SK-N-SH (cell line): ENCODE data around the gene ANK2. TPM values are rescaled to one million over a fixed set of nuclear protein-coding genes. Genes with fewer than 3 reads are reported as not detected.

Source experiments
- CTCF ChIA-PET: fragments of 300-600, 350-600 bp; formaldehyde crosslinking; extraction: SDS; loops from one replicate; lab custom pipeline; 2021; lab: Yijun Ruan, JAX
- POLR2A ChIA-PET: fragments of 350-600 bp; sonication (Branson Sonifier 250); formaldehyde crosslinking; extraction: SDS; loops from one replicate; lab custom pipeline; 2020; ENCODE audit warnings: antibody characterized with exemption, inconsistent platforms; lab: Yijun Ruan, JAX
- DNase-seq: peaks from one replicate; pipeline ENCODE4 v3.0.0; 2012
- H2AFZ ChIP-seq: fragments of 200-600 bp; sonication (generic); 2 replicates; pipeline ENCODE4 v1.8.1; 2016; ENCODE audit warnings: antibody characterized with exemption, mild to moderate bottlenecking, low read depth
- H3F3A ChIP-seq: fragments of 200-600 bp; sonication (generic); replicated peaks from 2 replicates; pipeline ENCODE3; 2016; ENCODE audit warnings: antibody characterized with exemption, mild to moderate bottlenecking; ENCODE audit not compliant: insufficient read depth
- H3K27ac ChIP-seq, 2 experiments: fragments of 200-500 bp in 1 of 2; fragments of 200-600 bp in 1 of 2; sonication (Bioruptor generic) in 1 of 2; sonication (generic), shearing (Covaris generic) in 1 of 2; 2 replicates each; pipeline versions ENCODE4 v1.5.1 to v1.6.1; 2014 to 2016; ENCODE audit warnings: low read depth in 2 of 2, inconsistent platforms in 1 of 2, low read length in 1 of 2, mild to moderate bottlenecking in 1 of 2, mixed read lengths in 1 of 2
- H3K27me3 ChIP-seq: fragments of 200-600 bp; sonication (generic), shearing (Covaris generic); 2 replicates; pipeline ENCODE4 v1.6.1; 2016; ENCODE audit warnings: mixed run types; ENCODE audit not compliant: insufficient read depth
- H3K36me3 ChIP-seq, 2 experiments: fragments of 200-500 bp in 1 of 2; fragments of 200-600 bp in 1 of 2; sonication (Bioruptor generic) in 1 of 2; sonication (generic) in 1 of 2; replicated peaks in 1 of 2; 2 replicates each; pipeline versions ENCODE3 to v1.5.1; 2014 to 2016; ENCODE audit warnings: low read length in 1 of 2, mild to moderate bottlenecking in 1 of 2; ENCODE audit not compliant: insufficient read depth in 2 of 2, control insufficient read depth in 1 of 2
- H3K4me1 ChIP-seq, 2 experiments: fragments of 200-500 bp in 1 of 2; fragments of 200-600 bp in 1 of 2; sonication (Bioruptor generic) in 1 of 2; sonication (generic), shearing (Covaris generic) in 1 of 2; 2 replicates each; pipeline versions ENCODE4 v1.5.1 to v1.6.1; 2014 to 2016; ENCODE audit warnings: low read depth in 1 of 2, low read length in 1 of 2, mixed run types in 1 of 2; ENCODE audit not compliant: insufficient read depth in 2 of 2, control insufficient read depth in 1 of 2
- H3K4me2 ChIP-seq: fragments of 200-600 bp; sonication (generic), shearing (Covaris generic); 2 replicates; pipeline ENCODE4 v1.6.1; 2017; ENCODE audit warnings: mixed run types
- H3K4me3 ChIP-seq, 2 experiments: fragments of 200-500 bp in 1 of 2; fragments of 200-600 bp in 1 of 2; sonication (Bioruptor generic) in 1 of 2; sonication (generic), shearing (Covaris generic) in 1 of 2; 2 replicates each; pipeline versions ENCODE4 v1.5.1 to v1.8.1; 2014 to 2016; ENCODE audit warnings: low read depth in 2 of 2, inconsistent platforms in 1 of 2, low read length in 1 of 2, mild to moderate bottlenecking in 1 of 2, mixed read lengths in 1 of 2, moderate library complexity in 1 of 2
- H3K79me2 ChIP-seq: fragments of 200-600 bp; sonication (generic); 2 replicates; pipeline ENCODE4 v1.8.1; 2017; ENCODE audit warnings: mild to moderate bottlenecking; ENCODE audit not compliant: insufficient read depth
- H3K9ac ChIP-seq: fragments of 200-600 bp; sonication (generic); 2 replicates; pipeline ENCODE4 v1.6.1; 2017; ENCODE audit warnings: mixed run types
- H3K9me2 ChIP-seq: fragments of 200-600 bp; sonication (generic); 2 replicates; pipeline ENCODE4 v1.6.1; 2017; ENCODE audit warnings: mixed run types
- H3K9me3 ChIP-seq: fragments of 200-600 bp; sonication (generic); 2 replicates; pipeline ENCODE4 v1.6.1; 2017; ENCODE audit warnings: mixed run types, mild to moderate bottlenecking, moderate library complexity
- H4K20me1 ChIP-seq: fragments of 200-600 bp; sonication (generic); 2 replicates; pipeline ENCODE4 v1.6.1; 2017; ENCODE audit warnings: mild to moderate bottlenecking, mixed run types; ENCODE audit not compliant: insufficient read depth
- ELF1 ChIP-seq: IDR thresholded peaks from 2 replicates; pipeline ENCODE4 v1.4.0; 2012
- FOSL2 ChIP-seq: IDR thresholded peaks from 2 replicates; pipeline ENCODE4 v1.4.0; 2012; ENCODE audit warnings: low read depth, mild to moderate bottlenecking, moderate library complexity, borderline replicate concordance
- GABPA ChIP-seq: IDR thresholded peaks from 2 replicates; pipeline ENCODE4 v1.4.0; 2012; ENCODE audit warnings: low read depth, mild to moderate bottlenecking
- GATA2 ChIP-seq: sonication (generic); formaldehyde crosslinking; IDR thresholded peaks from 2 replicates; pipeline ENCODE4 v1.5.0; 2020; ENCODE audit warnings: mild to moderate bottlenecking, missing genetic modification reagents
- NFIC ChIP-seq: IDR thresholded peaks from 2 replicates; pipeline ENCODE4 v1.4.0; 2012; ENCODE audit warnings: borderline replicate concordance
- NRF1 ChIP-seq: IDR thresholded peaks from 2 replicates; pipeline ENCODE4 v1.6.1; 2012; ENCODE audit warnings: low read depth, mild to moderate bottlenecking, low read length
- POLR2AphosphoS5 ChIP-seq: IDR thresholded peaks from 2 replicates; pipeline ENCODE4 v1.6.1; 2012; ENCODE audit warnings: low read depth, low read length
- RAD21 ChIP-seq: IDR thresholded peaks from 2 replicates; pipeline ENCODE4 v1.6.1; 2012; ENCODE audit warnings: mild to moderate bottlenecking, low read length
- RCOR1 ChIP-seq: fragments of 150-350 bp; IDR thresholded peaks from 2 replicates; pipeline ENCODE4 v1.6.1; 2017; ENCODE audit warnings: antibody characterized with exemption, low read length
- RXRA ChIP-seq: IDR thresholded peaks from 2 replicates; pipeline ENCODE4 v1.4.0; 2012; ENCODE audit warnings: low read depth, mild to moderate bottlenecking, borderline replicate concordance
- SMC3 ChIP-seq: IDR thresholded peaks from 2 replicates; pipeline ENCODE4 v1.6.1; 2012; ENCODE audit warnings: low read depth, low read length, improper control_type of control experiment
- TCF12 ChIP-seq: IDR thresholded peaks from 2 replicates; pipeline ENCODE4 v1.4.0; 2012
- TEAD4 ChIP-seq: IDR thresholded peaks from 2 replicates; pipeline ENCODE4 v1.4.0; 2012; ENCODE audit warnings: mild to moderate bottlenecking, borderline replicate concordance; ENCODE audit not compliant: insufficient read depth
- YY1 ChIP-seq: IDR thresholded peaks from 2 replicates; pipeline ENCODE4 v1.4.0; 2012; ENCODE audit warnings: low read depth, mild to moderate bottlenecking
- WGBS: methylation state at CpG from one replicate; pipeline ENCODE4 v1.1.6; 2017; ENCODE audit warnings: low lambda C conversion rate; 5-methylcytosine and 5-hydroxymethylcytosine counted together
- polyA plus RNA-seq, 3 experiments: library from polyadenylated mRNA; depleted of rRNA; stranded (reverse); fragments of >200 nt; gene quantifications; 2 replicates each; pipeline ENCODE4 v1.2.3, GENCODE V29; 2012
- TF ChIP-seq, protein P1 (sequence below): IDR thresholded peaks from 2 replicates; pipeline ENCODE4 v1.4.0; 2012; ENCODE audit warnings: low read depth
- TF ChIP-seq, protein P2 (sequence below): IDR thresholded peaks from 2 replicates; pipeline ENCODE4 v1.4.0; 2012; ENCODE audit warnings: low read depth, borderline replicate concordance
- TF ChIP-seq, protein P3 (sequence below): IDR thresholded peaks from 2 replicates; pipeline ENCODE4; 2012
- TF ChIP-seq, protein P4 (sequence below): IDR thresholded peaks from 2 replicates; pipeline ENCODE4 v1.6.1; 2012; ENCODE audit warnings: mild to moderate bottlenecking, low read depth, low read length, moderate library complexity

ANK2 gene
- polyA plus RNA-seq, 1 of the 3 experiments (the other 2 are of a cell fraction): 0.69 TPM

DNA sequence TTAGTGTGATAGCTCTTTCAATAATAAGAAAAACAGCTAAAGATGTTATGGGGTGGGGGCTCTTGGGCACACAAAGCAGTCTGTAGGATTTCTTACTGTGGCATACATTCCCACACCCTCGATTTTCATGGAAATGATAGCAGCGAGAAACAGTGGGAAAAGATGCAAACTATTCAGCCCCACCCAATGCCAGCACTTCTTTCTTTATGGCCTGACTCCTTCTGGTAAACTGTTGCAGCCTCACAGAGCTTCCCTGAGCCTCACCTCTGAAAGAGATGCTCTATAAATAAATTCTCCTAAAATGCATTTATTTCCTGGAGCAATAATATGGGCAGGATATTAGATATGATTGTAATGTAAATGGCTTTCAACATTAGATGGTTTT is 910 bp downstream of the ANK2 start:
- POLR2A ChIA-PET: no interaction called here
- no peak for TF ChIP-seq FOSL2
- TF ChIP-seq RCOR1: no peak
- TF ChIP-seq NFIC: no peak
- no peak for TF ChIP-seq SMC3
- no peak for TF ChIP-seq RAD21
- TF ChIP-seq, all 33 proteins: peak for 0
- Histone ChIP-seq H3F3A (no peaks in the 10 kb centered on the region), H3K27ac (peak overlapping the region in 1 of 2 experiments; percentile 62; a peak in 2 of 4 replicates), H3K9me2 (no peaks in the 10 kb centered on the region), H3K9ac (no peak overlapping the region), H3K4me1 (peaks cover 0 to 7% of the 10 kb centered on the region in 2 experiments; a peak in 2 of 4 replicates), H3K36me3 (no peaks in the 10 kb centered on the region), H4K20me1 (no peaks in the 10 kb centered on the region), H3K4me3 (peak overlapping the region in 1 of 2 experiments; percentile 47; a peak in 1 of 4 replicates), H3K79me2 (no peaks in the 10 kb centered on the region), H2AFZ (no peak overlapping the region; the same call in 1 of the 2 replicates), H3K27me3 (no peaks in the 10 kb centered on the region), H3K4me2 (no peak overlapping the region), H3K9me3 (no peaks in the 10 kb centered on the region)
- no peak for DNase-seq
- WGBS: 17% methylated on average over 2 of the region's 2 CpGs
- CTCF ChIA-PET: interaction anchor here (1.1 kb wide), 3 partner anchors 11 to 106 kb away, joined by 3 to 4 read pairs (median 3); no protein-coding TSS in a partner anchor

DNA sequence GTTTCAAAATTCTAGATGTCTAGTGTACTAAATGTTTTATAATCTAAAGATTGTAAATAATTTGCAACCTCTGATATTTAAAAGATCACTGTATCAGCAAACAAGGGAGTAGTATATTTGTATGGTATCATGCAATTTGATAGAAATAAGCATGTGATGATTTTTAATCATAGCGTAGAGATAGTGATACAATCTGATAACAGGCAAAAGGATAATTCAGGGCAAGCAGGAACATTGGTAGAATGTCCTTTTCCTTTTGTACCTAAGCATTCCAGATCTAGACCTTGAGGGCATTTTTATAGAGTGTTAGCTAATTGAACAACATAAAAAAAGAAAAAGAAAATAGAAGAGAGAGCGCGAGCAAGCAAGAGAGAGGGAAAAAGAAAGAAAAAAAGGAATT is 1.4 kb downstream of the ANK2 start:
- peaks cover 0 to 7% of the 10 kb centered on the region in 2 experiments; a peak in 2 of 4 replicates for H3K4me1 ChIP-seq
- no peak overlapping the region for H2AFZ ChIP-seq
- H3K9me3 ChIP-seq: no peaks in the 10 kb centered on the region
- H3K4me2 ChIP-seq: no peak overlapping the region
- no peaks in the 10 kb centered on the region for H3K9me2 ChIP-seq
- no peaks in the 10 kb centered on the region for H3K79me2 ChIP-seq
- no peak for DNase-seq
- no peaks in the 10 kb centered on the region for H3K27me3 ChIP-seq
- H3K36me3 ChIP-seq: no peaks in the 10 kb centered on the region
- H4K20me1 ChIP-seq: no peaks in the 10 kb centered on the region
- H3F3A ChIP-seq: no peaks in the 10 kb centered on the region
- H3K9ac ChIP-seq: no peak overlapping the region
- WGBS: 80% methylated on average over 3 of the region's 3 CpGs
- ChIA-PET CTCF (interaction anchor here (1.0 to 1.1 kb wide), 3 partner anchors 11 to 44 kb away, joined by 3 to 5 read pairs (median 3); no protein-coding TSS in a partner anchor), POLR2A (no interaction called here)
- TF ChIP-seq GATA2 (CRISPR knock-in tag) (peak; percentile 68), YY1 (no peak)
- H3K27ac ChIP-seq: peak overlapping the region in 1 of 2 experiments; percentile 62; a peak in 2 of 4 replicates
- no peak overlapping the region for H3K4me3 ChIP-seq

DNA sequence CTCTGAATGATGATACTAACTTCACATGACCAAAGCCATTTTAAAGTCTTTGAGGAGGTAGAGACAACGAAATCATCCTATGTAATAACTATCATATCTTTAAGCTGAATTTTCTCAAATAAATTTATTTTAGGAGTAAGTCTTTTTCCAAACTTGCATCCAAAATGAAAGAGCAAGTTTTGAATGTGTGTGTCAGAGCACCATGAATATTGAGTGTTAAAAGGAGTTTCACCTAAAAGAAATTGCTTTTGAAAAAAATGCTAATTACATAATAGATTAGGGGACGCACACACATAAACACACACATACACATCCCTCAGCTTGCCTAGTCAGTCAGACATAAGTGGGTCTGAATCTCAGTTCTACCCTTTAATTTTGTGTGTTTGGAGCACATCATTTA is 1.9 kb downstream of the ANK2 start:
- POLR2A ChIA-PET: no interaction called here
- TF ChIP-seq POLR2AphosphoS5: no peak
- TF ChIP-seq RXRA: no peak
- TF ChIP-seq, protein P1, sequence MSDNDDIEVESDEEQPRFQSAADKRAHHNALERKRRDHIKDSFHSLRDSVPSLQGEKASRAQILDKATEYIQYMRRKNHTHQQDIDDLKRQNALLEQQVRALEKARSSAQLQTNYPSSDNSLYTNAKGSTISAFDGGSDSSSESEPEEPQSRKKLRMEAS: no peak
- no peak for TF ChIP-seq NRF1
- TF ChIP-seq RCOR1: no peak
- TF ChIP-seq, protein P2, sequence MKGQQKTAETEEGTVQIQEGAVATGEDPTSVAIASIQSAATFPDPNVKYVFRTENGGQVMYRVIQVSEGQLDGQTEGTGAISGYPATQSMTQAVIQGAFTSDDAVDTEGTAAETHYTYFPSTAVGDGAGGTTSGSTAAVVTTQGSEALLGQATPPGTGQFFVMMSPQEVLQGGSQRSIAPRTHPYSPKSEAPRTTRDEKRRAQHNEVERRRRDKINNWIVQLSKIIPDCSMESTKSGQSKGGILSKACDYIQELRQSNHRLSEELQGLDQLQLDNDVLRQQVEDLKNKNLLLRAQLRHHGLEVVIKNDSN: no peak
- TF ChIP-seq SMC3: no peak
- no peak for TF ChIP-seq ELF1
- TF ChIP-seq TEAD4: no peak
- TF ChIP-seq, protein P3, sequence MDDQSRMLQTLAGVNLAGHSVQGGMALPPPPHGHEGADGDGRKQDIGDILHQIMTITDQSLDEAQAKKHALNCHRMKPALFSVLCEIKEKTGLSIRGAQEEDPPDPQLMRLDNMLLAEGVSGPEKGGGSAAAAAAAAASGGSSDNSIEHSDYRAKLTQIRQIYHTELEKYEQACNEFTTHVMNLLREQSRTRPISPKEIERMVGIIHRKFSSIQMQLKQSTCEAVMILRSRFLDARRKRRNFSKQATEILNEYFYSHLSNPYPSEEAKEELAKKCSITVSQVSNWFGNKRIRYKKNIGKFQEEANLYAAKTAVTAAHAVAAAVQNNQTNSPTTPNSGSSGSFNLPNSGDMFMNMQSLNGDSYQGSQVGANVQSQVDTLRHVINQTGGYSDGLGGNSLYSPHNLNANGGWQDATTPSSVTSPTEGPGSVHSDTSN: no peak
- TF ChIP-seq GABPA: no peak
- TF ChIP-seq, protein P4, sequence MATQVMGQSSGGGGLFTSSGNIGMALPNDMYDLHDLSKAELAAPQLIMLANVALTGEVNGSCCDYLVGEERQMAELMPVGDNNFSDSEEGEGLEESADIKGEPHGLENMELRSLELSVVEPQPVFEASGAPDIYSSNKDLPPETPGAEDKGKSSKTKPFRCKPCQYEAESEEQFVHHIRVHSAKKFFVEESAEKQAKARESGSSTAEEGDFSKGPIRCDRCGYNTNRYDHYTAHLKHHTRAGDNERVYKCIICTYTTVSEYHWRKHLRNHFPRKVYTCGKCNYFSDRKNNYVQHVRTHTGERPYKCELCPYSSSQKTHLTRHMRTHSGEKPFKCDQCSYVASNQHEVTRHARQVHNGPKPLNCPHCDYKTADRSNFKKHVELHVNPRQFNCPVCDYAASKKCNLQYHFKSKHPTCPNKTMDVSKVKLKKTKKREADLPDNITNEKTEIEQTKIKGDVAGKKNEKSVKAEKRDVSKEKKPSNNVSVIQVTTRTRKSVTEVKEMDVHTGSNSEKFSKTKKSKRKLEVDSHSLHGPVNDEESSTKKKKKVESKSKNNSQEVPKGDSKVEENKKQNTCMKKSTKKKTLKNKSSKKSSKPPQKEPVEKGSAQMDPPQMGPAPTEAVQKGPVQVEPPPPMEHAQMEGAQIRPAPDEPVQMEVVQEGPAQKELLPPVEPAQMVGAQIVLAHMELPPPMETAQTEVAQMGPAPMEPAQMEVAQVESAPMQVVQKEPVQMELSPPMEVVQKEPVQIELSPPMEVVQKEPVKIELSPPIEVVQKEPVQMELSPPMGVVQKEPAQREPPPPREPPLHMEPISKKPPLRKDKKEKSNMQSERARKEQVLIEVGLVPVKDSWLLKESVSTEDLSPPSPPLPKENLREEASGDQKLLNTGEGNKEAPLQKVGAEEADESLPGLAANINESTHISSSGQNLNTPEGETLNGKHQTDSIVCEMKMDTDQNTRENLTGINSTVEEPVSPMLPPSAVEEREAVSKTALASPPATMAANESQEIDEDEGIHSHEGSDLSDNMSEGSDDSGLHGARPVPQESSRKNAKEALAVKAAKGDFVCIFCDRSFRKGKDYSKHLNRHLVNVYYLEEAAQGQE: no peak
- TF ChIP-seq TCF12: no peak

More for the DNA sequence above, 1.9 kb downstream of the ANK2 start:
- H3K27me3 ChIP-seq: no peaks in the 10 kb centered on the region
- H3F3A ChIP-seq: no peaks in the 10 kb centered on the region
- no peak for DNase-seq
- no peak overlapping the region for H3K4me2 ChIP-seq
- no peaks in the 10 kb centered on the region for H3K9me3 ChIP-seq
- no peaks in the 10 kb centered on the region for H4K20me1 ChIP-seq
- CTCF ChIA-PET: interaction anchor here (1.0 to 1.1 kb wide), 2 partner anchors 20 to 43 kb away, joined by 3 to 5 read pairs; no protein-coding TSS in a partner anchor
- 75% methylated on average over 2 of the region's 2 CpGs for WGBS
- no peaks in the 10 kb centered on the region for H3K36me3 ChIP-seq
- no peak overlapping the region for H3K9ac ChIP-seq
- H3K4me1 ChIP-seq: peaks cover 0 to 7% of the 10 kb centered on the region in 2 experiments; a peak in 2 of 4 replicates
- H3K27ac ChIP-seq: no peak overlapping the region
- no peaks in the 10 kb centered on the region for H3K79me2 ChIP-seq
- H2AFZ ChIP-seq: no peak overlapping the region
- no peak overlapping the region for H3K4me3 ChIP-seq
- no peaks in the 10 kb centered on the region for H3K9me2 ChIP-seq
